Lower leg skin (tissue), 3 donors: Measurements from ENCODE around the gene GATAD2B.

ENCODE experiments used
- CTCF ChIP-seq, 3 donors: fragments of 450-650 bp; IDR thresholded peaks; one replicate each; pipeline ENCODE4 v1.5.1; 2016; ENCODE audit warnings: antibody characterized with exemption in 3 of 3, mild to moderate bottlenecking in 3 of 3, moderate library complexity in 2 of 3
- POLR2A ChIP-seq, 2 donors: fragments of 450-650 bp; IDR thresholded peaks; one replicate each; pipeline ENCODE4 v1.6.1; 2016 to 2017; ENCODE audit warnings: antibody characterized with exemption in 2 of 2, mild to moderate bottlenecking in 1 of 2, moderate library complexity in 1 of 2

GRCh38 chr1:153763365-153764225 lies 159.2 kb downstream of the GATAD2B start:
- no peak for TF ChIP-seq POLR2A (IDR thresholded peaks at IDR 0.05)
- TF ChIP-seq CTCF (IDR thresholded peaks at IDR 0.05) = no peak
